H1 (cell line): ENCODE results near the gene TMPRSS4. TPM values are rescaled to one million over a fixed set of nuclear protein-coding genes. Genes with fewer than 3 reads are reported as not detected.

Experiments
- CTCF ChIA-PET: fragments of 300-600 bp; sonication (Branson Sonifier 250); formaldehyde crosslinking; loops from one replicate; lab custom pipeline; 2021; ENCODE audit not compliant: partially characterized antibody; lab: Charles Lee
- POLR2A ChIA-PET: fragments of 300-600 bp; sonication (Branson Sonifier 250); formaldehyde crosslinking; loops from one replicate; lab custom pipeline; 2021; ENCODE audit warnings: inconsistent platforms; ENCODE audit not compliant: partially characterized antibody; lab: Charles Lee
- DNase-seq, 2 experiments: peaks; one replicate each; pipeline versions ENCODE4 v3.0.0 to v3.0.0-alpha.2; 2010 to 2022; ENCODE audit warnings: low spot score in 2 of 2, low read depth in 1 of 2, mixed read lengths in 1 of 2
- FAIRE-seq: peaks from 2 replicates; lab custom pipeline; 2011; peaks lifted over from hg19 to GRCh38; lab: Jason Lieb, UNC
- H2AFZ ChIP-seq: 2 replicates; pipeline ENCODE4 v1.8.1; 2012; ENCODE audit warnings: low read length, inconsistent platforms
- H2AK5ac ChIP-seq: 2 replicates; pipeline ENCODE4 v1.6.1; 2013; ENCODE audit warnings: low read depth, low read length
- H2BK120ac ChIP-seq: replicated peaks from 2 replicates; pipeline ENCODE3; 2013; ENCODE audit warnings: low read depth, low read length, inconsistent platforms
- H2BK12ac ChIP-seq: 2 replicates; pipeline ENCODE4 v1.6.1; 2013; ENCODE audit warnings: low read depth, low read length
- H2BK15ac ChIP-seq: 2 replicates; pipeline ENCODE4 v1.6.1; 2013; ENCODE audit warnings: low read length
- H2BK20ac ChIP-seq: 2 replicates; pipeline ENCODE4 v1.6.1; 2013; ENCODE audit warnings: low read length
- H2BK5ac ChIP-seq: 2 replicates; pipeline ENCODE4 v1.6.1; 2013; ENCODE audit warnings: low read depth, low read length
- H3K14ac ChIP-seq: 2 replicates; pipeline ENCODE4 v1.6.1; 2013; ENCODE audit warnings: inconsistent platforms; ENCODE audit not compliant: insufficient read length
- H3K18ac ChIP-seq: 2 replicates; pipeline ENCODE4 v1.6.1; 2013; ENCODE audit warnings: low read length; ENCODE audit errors: extremely low read depth
- H3K23ac ChIP-seq: 2 replicates; pipeline ENCODE4 v1.6.1; 2013; ENCODE audit warnings: inconsistent platforms; ENCODE audit not compliant: insufficient read length
- H3K23me2 ChIP-seq: 2 replicates; pipeline ENCODE4 v1.6.1; 2013; ENCODE audit warnings: low read depth, low read length
- H3K27ac ChIP-seq: 2 replicates; pipeline ENCODE4 v1.6.1; 2011; ENCODE audit warnings: low read depth, low read length, inconsistent platforms
- H3K27me3 ChIP-seq, 4 experiments: replicated peaks in 1 of 4; 1 replicate in 1 of 4; 2 replicates in 3 of 4; pipeline versions ENCODE4 v1.6.1 to v1.8.1; 2011 to 2013; ENCODE audit warnings: low read length in 3 of 4, mild to moderate bottlenecking in 3 of 4, inconsistent platforms in 2 of 4, mixed read lengths in 2 of 4, moderate library complexity in 1 of 4; ENCODE audit not compliant: control insufficient read depth in 3 of 4, insufficient read depth in 3 of 4; ENCODE audit errors: extremely low read depth in 1 of 4
- H3K36me3 ChIP-seq, 4 experiments: 2 replicates each; pipeline versions ENCODE4 v1.6.1 to v1.8.1; 2011 to 2013; ENCODE audit warnings: mild to moderate bottlenecking in 4 of 4, low read length in 3 of 4, moderate library complexity in 2 of 4, control low read depth in 1 of 4, inconsistent platforms in 1 of 4; ENCODE audit not compliant: insufficient read depth in 4 of 4, control insufficient read depth in 2 of 4
- H3K4ac ChIP-seq: replicated peaks from 2 replicates; pipeline ENCODE3; 2013; ENCODE audit warnings: low read length, low read depth, mixed read lengths, inconsistent platforms; ENCODE audit not compliant: insufficient read length
- H3K4me1 ChIP-seq, 4 experiments: replicated peaks in 1 of 4; 1 replicate in 1 of 4; 2 replicates in 3 of 4; pipeline versions ENCODE4 v1.6.1 to v1.8.1; 2011 to 2013; ENCODE audit warnings: low read length in 3 of 4, inconsistent platforms in 2 of 4, mixed read lengths in 1 of 4; ENCODE audit not compliant: insufficient read depth in 4 of 4, control insufficient read depth in 3 of 4
- H3K4me2 ChIP-seq, 2 experiments: 2 replicates each; pipeline versions ENCODE4 v1.6.1 to v1.8.1; 2011 to 2013; ENCODE audit warnings: low read depth in 2 of 2, low read length in 2 of 2, control low read depth in 1 of 2, inconsistent platforms in 1 of 2, mild to moderate bottlenecking in 1 of 2; ENCODE audit not compliant: insufficient read depth in 1 of 2
- H3K4me3 ChIP-seq, 4 experiments: fragments of 200-600, 300-600 bp in 1 of 4; sonication (generic), shearing (Covaris generic), sonication (Bioruptor Twin) in 1 of 4; 2 replicates each; pipeline versions ENCODE4 v1.5.1 to v1.8.1; 2011 to 2016; ENCODE audit warnings: low read length in 4 of 4, low read depth in 3 of 4, control low read depth in 2 of 4, inconsistent platforms in 2 of 4, mild to moderate bottlenecking in 2 of 4, mixed read lengths in 1 of 4, moderate library complexity in 1 of 4; ENCODE audit not compliant: insufficient read depth in 2 of 4; ENCODE audit errors: extremely low read depth in 1 of 4
- H3K56ac ChIP-seq: replicated peaks from 2 replicates; pipeline ENCODE3; 2013; ENCODE audit warnings: low read depth, mild to moderate bottlenecking, mixed read lengths, low read length, inconsistent platforms; ENCODE audit not compliant: insufficient read length
- H3K79me1 ChIP-seq: 2 replicates; pipeline ENCODE4 v1.6.1; 2013; ENCODE audit warnings: low read depth, low read length, control low read depth
- H3K79me2 ChIP-seq, 2 experiments: 2 replicates each; pipeline versions ENCODE4 v1.6.1 to v1.8.1; 2012 to 2013; ENCODE audit warnings: low read length in 2 of 2, mild to moderate bottlenecking in 2 of 2, inconsistent platforms in 1 of 2; ENCODE audit not compliant: insufficient read depth in 2 of 2, control insufficient read depth in 1 of 2
- H3K9ac ChIP-seq, 4 experiments: replicated peaks in 1 of 4; 1 replicate in 1 of 4; 2 replicates in 3 of 4; pipeline versions ENCODE4 v1.6.1 to v1.8.1; 2011 to 2013; ENCODE audit warnings: low read depth in 3 of 4, low read length in 3 of 4, control low read depth in 2 of 4, mild to moderate bottlenecking in 2 of 4, moderate library complexity in 2 of 4, inconsistent platforms in 1 of 4; ENCODE audit errors: extremely low read depth in 1 of 4
- H3K9me3 ChIP-seq, 2 experiments: 2 replicates each; pipeline versions ENCODE4 v1.6.1 to v1.8.1; 2012 to 2013; ENCODE audit warnings: mild to moderate bottlenecking in 2 of 2, moderate library complexity in 2 of 2, control low read depth in 1 of 2, inconsistent platforms in 1 of 2, low read depth in 1 of 2, low read length in 1 of 2, mixed read lengths in 1 of 2; ENCODE audit not compliant: insufficient read depth in 2 of 2
- H4K20me1 ChIP-seq, 2 experiments: replicated peaks in 1 of 2; 2 replicates each; pipeline versions ENCODE3 to v1.8.1; 2011 to 2013; ENCODE audit warnings: inconsistent platforms in 2 of 2, low read length in 2 of 2, mild to moderate bottlenecking in 1 of 2; ENCODE audit not compliant: insufficient read depth in 2 of 2, control insufficient read depth in 1 of 2
- H4K5ac ChIP-seq: 2 replicates; pipeline ENCODE4 v1.6.1; 2013; ENCODE audit warnings: low read length, low read depth, mixed read lengths, inconsistent platforms; ENCODE audit not compliant: insufficient read length
- H4K8ac ChIP-seq: 2 replicates; pipeline ENCODE4 v1.8.0; 2013; ENCODE audit warnings: mild to moderate bottlenecking, moderate library complexity, low read length, inconsistent platforms; ENCODE audit not compliant: insufficient read depth; ENCODE audit errors: extremely low read depth
- H4K91ac ChIP-seq: replicated peaks from 2 replicates; pipeline ENCODE3; 2013; ENCODE audit warnings: low read length, mixed read lengths, inconsistent platforms; ENCODE audit not compliant: insufficient read length
- ASH2L ChIP-seq: fragments of 200-600, 300-600 bp; sonication (generic); IDR thresholded peaks from one replicate; pipeline ENCODE4 v1.7.1; 2017; ENCODE audit warnings: low read length
- CREB1 ChIP-seq: IDR thresholded peaks from 2 replicates; pipeline ENCODE4 v1.6.1; 2012; ENCODE audit warnings: inconsistent platforms
- EGR1 ChIP-seq: IDR thresholded peaks from 2 replicates; pipeline ENCODE4 v1.6.1; 2011; ENCODE audit warnings: low read depth, low read length, borderline replicate concordance
- FOSL1 ChIP-seq: IDR thresholded peaks from 2 replicates; pipeline ENCODE4 v1.6.1; 2011; ENCODE audit warnings: mild to moderate bottlenecking, low read depth, low read length, moderate library complexity; ENCODE audit not compliant: insufficient read depth
- MAFK ChIP-seq: IDR thresholded peaks from 2 replicates; pipeline ENCODE4 v1.6.1; 2012; ENCODE audit warnings: low read depth, mild to moderate bottlenecking, improper control_type of control experiment, low read length
- NRF1 ChIP-seq: IDR thresholded peaks from 2 replicates; pipeline ENCODE4 v1.6.1; 2011; ENCODE audit warnings: mild to moderate bottlenecking, low read depth, low read length, improper control_type of control experiment
- PHF8 ChIP-seq: fragments of 200-600 bp; sonication (generic); conservative IDR thresholded peaks from 2 replicates; pipeline ENCODE4 v1.7.1; 2012; ENCODE audit warnings: low read depth, mild to moderate bottlenecking, inconsistent platforms, low read length, moderate library complexity
- RNF2 ChIP-seq: fragments of 200-900, 300-1000 bp; sonication (generic); IDR thresholded peaks from 2 replicates; pipeline ENCODE4 v1.7.1; 2016; ENCODE audit warnings: borderline replicate concordance, low read depth, mild to moderate bottlenecking, antibody characterized with exemption, low read length; ENCODE audit not compliant: poor library complexity, severe bottlenecking; ENCODE audit errors: missing control alignments
- SP1 ChIP-seq: IDR thresholded peaks from 2 replicates; pipeline ENCODE4 v1.6.1; 2011; ENCODE audit warnings: low read depth, low read length
- SP4 ChIP-seq: IDR thresholded peaks from 2 replicates; pipeline ENCODE4 v1.6.1; 2012; ENCODE audit warnings: low read length, inconsistent platforms
- TEAD4 ChIP-seq: IDR thresholded peaks from 2 replicates; pipeline ENCODE4 v1.6.1; 2012; ENCODE audit warnings: low read depth, low read length, inconsistent platforms, mixed read lengths
- YY1 ChIP-seq: IDR thresholded peaks from 2 replicates; pipeline ENCODE4 v1.6.1; 2011; ENCODE audit warnings: low read depth, mild to moderate bottlenecking, low read length
- WGBS, 2 experiments: shearing (Covaris generic) in 1 of 2; methylation state at CpG; one replicate each; pipeline versions ENCODE4 v1.1.6 to v1.1.7; 2013 to 2015; ENCODE audit warnings: low lambda C conversion rate in 2 of 2, mixed read lengths in 2 of 2, inconsistent platforms in 1 of 2, low coverage in 1 of 2, missing lambda C conversion rate in 1 of 2; ENCODE audit not compliant: insufficient replicate concordance in 2 of 2, insufficient coverage in 1 of 2, insufficient read length in 1 of 2; ENCODE audit errors: extremely low coverage in 1 of 2, missing lambda C conversion rate in 1 of 2; 5-methylcytosine and 5-hydroxymethylcytosine counted together
- polyA plus RNA-seq, 7 experiments: library from polyadenylated mRNA; depleted of rRNA in 3 of 7; stranded (reverse) in 5 of 7; unstranded in 2 of 7; fragments of >200 nt in 5 of 7; fragments of 200-250 nt in 2 of 7; gene quantifications; 1 replicate in 5 of 7; 2 replicates in 1 of 7; 4 replicates in 1 of 7; pipeline versions ENCODE4 v1.2.1 to v1.2.3, GENCODE V29; 2011 to 2013; ENCODE audit warnings: missing spikeins in 2 of 7, mixed read lengths in 2 of 7
- total RNA-seq: library from RNA; stranded (reverse); fragmentation: NEBNext Ultra II Directional; extraction: Animal tissue kit (Norgen Biotek cat#: 25700); gene quantifications from 2 replicates; pipeline ENCODE4 v1.2.1, GENCODE V29; 2021

The TMPRSS4 gene
- total and polyA plus RNA-seq, 2 of the 8 experiments (the other 6 are each of a cell fraction or from before 2014, with no cell fraction given): 0.11 to 0.58 TPM

GRCh38 chr11:118128721-118129470 is 52.0 kb downstream of the TMPRSS4 start:
- FAIRE-seq: no peak
- DNase-seq: no peak
- peaks cover 0 to 2% (median 0%) of the 10 kb centered on the region in 4 experiments; a peak in 1 of 7 replicates for H3K4me1 ChIP-seq
- no peaks in the 10 kb centered on the region for H3K79me1 ChIP-seq
- H3K18ac ChIP-seq: no peak overlapping the region
- no peak overlapping the region for H3K27ac ChIP-seq
- H3K4ac ChIP-seq: no peak overlapping the region
- no peak overlapping the region for H4K5ac ChIP-seq
- no peak overlapping the region for H3K23ac ChIP-seq
- no peak overlapping the region for H2BK15ac ChIP-seq
- H4K8ac ChIP-seq: no peak overlapping the region
- no peak overlapping the region for H2BK20ac ChIP-seq
- H3K23me2 ChIP-seq: no peaks in the 10 kb centered on the region; the same call in 1 of the 2 replicates
- H3K56ac ChIP-seq: no peak overlapping the region
- H3K79me2 ChIP-seq: no peaks in the 10 kb centered on the region
- ChIA-PET CTCF (interaction anchor here (0.7 to 1.7 kb wide), 8 partner anchors 9 to 320 kb away, joined by 3 to 7 read pairs (median 3); no protein-coding TSS in a partner anchor), POLR2A (interaction anchor here (0.9 kb wide), 1 partner anchor 56 kb away, joined by 3 read pairs; no protein-coding TSS in a partner anchor)
- no peaks in the 10 kb centered on the region for H3K27me3 ChIP-seq
- no peak overlapping the region for H4K91ac ChIP-seq
- no peaks in the 10 kb centered on the region for H3K36me3 ChIP-seq
- no peaks in the 10 kb centered on the region for H4K20me1 ChIP-seq
- no peaks in the 10 kb centered on the region for H3K9me3 ChIP-seq
- H3K9ac ChIP-seq: no peak overlapping the region
- WGBS, 2 experiments: 91% methylated on average over 11 of the region's 11 CpGs; no CpG with 5 or more reads in 1 of the 2 experiments
- TF ChIP-seq FOSL1 (no peak), PHF8 (no peak), SP1 (no peak), MAFK (no peak), NRF1 (no peak), EGR1 (no peak), CREB1 (no peak), YY1 (no peak), TEAD4 (no peak), RNF2 (no peak), ASH2L (no peak), SP4 (no peak)
- no peak overlapping the region for H2AFZ ChIP-seq
- no peak overlapping the region for H2BK5ac ChIP-seq
- no peak overlapping the region for H2BK120ac ChIP-seq
- H3K4me3 ChIP-seq: no peak overlapping the region
- H3K14ac ChIP-seq: no peak overlapping the region
- no peak overlapping the region for H2BK12ac ChIP-seq
- no peak overlapping the region for H2AK5ac ChIP-seq
- H3K4me2 ChIP-seq: no peak overlapping the region
